Measurements from ENCODE around the gene ELMOD1.

ELMOD1 gene

GRCh38 chr11:107691000-107691750 is 100.2 kb downstream of the ELMOD1 start:
- DNase-seq = no peak

- DNase-seq = no peak
Observed at GRCh38 chr11:107695446-107695845, 104.5 kb downstream of the ELMOD1 start.

- no peak for DNase-seq
Observed at GRCh38 chr11:107696140-107696539, 105.2 kb downstream of the ELMOD1 start.

- no peak for DNase-seq
Observed at GRCh38 chr11:107697291-107697690, 106.3 kb downstream of the ELMOD1 start.

GRCh38 chr11:107699371-107700285 is 108.7 kb downstream of the ELMOD1 start:
- DNase-seq = no peak

GRCh38 chr11:107702109-107702660 is 111.2 kb downstream of the ELMOD1 start:
- DNase-seq = no peak

- DNase-seq = no peak
Observed at GRCh38 chr11:107702723-107703122, 111.8 kb downstream of the ELMOD1 start.

- no peak for DNase-seq
Observed at GRCh38 chr11:107704451-107704850, 113.5 kb downstream of the ELMOD1 start.

GRCh38 chr11:107705027-107705426 is 114.1 kb downstream of the ELMOD1 start:
- no peak for DNase-seq

- DNase-seq = no peak
Observed at GRCh38 chr11:107706531-107706930, 115.6 kb downstream of the ELMOD1 start.

GRCh38 chr11:107707215-107707671 is 116.3 kb downstream of the ELMOD1 start:
- no peak for DNase-seq

GRCh38 chr11:107707807-107708206 is 116.9 kb downstream of the ELMOD1 start:
- no peak for DNase-seq

GRCh38 chr11:107708792-107709191 is 117.8 kb downstream of the ELMOD1 start:
- no peak for DNase-seq

GRCh38 chr11:107710301-107710700 is 119.4 kb downstream of the ELMOD1 start:
- no peak for DNase-seq

- DNase-seq = no peak
Observed at GRCh38 chr11:107711861-107712755, 121.2 kb downstream of the ELMOD1 start, which contains the start of gene SLN. Gene SLN (minus strand): TSS chr11:107712056.

GRCh38 chr11:107713009-107713408 is 122.1 kb downstream of the ELMOD1 start:
- DNase-seq = no peak
